Activated CD4-positive, alpha-beta T cell treated with anti-CD3 and anti-CD28 coated beads for 36 hours (primary cell): ENCODE results near the gene MTHFSD. TPM values are rescaled to one million over a fixed set of nuclear protein-coding genes. Genes with fewer than 3 reads are reported as not detected.

Experiments
- ATAC-seq: fragments of 200-7000 bp; cut with Tn5 transposase; one replicate; pipeline ENCODE4 v1.10.0; 2021; ENCODE audit warnings: mild to moderate bottlenecking, moderate library complexity
- CTCF ChIA-PET: fragments of 350-600 bp; sonication (Branson Sonifier 250); formaldehyde crosslinking; loops from one replicate; lab custom pipeline; 2021; ENCODE audit warnings: antibody characterized with exemption; lab: Charles Lee
- POLR2A ChIA-PET: fragments of 350-600 bp; sonication (Branson Sonifier 250); formaldehyde crosslinking; loops from one replicate; lab custom pipeline; 2021; ENCODE audit warnings: antibody characterized with exemption, inconsistent platforms; lab: Charles Lee
- DNase-seq: peaks from one replicate; pipeline ENCODE4 v3.0.0-alpha.2; 2020
- H3K27ac Mint-ChIP-seq: one replicate; pipeline ENCODE4 v1.8.0; 2021; ENCODE audit warnings: mixed read lengths
- H3K27me3 Mint-ChIP-seq: one replicate; pipeline ENCODE4 v1.8.0; 2021; ENCODE audit warnings: mixed read lengths
- H3K36me3 Mint-ChIP-seq: one replicate; pipeline ENCODE4 v1.8.0; 2021; ENCODE audit warnings: low read depth, mixed read lengths
- H3K4me1 Mint-ChIP-seq: one replicate; pipeline ENCODE4 v1.8.0; 2021; ENCODE audit warnings: mixed read lengths
- H3K4me3 Mint-ChIP-seq: one replicate; pipeline ENCODE4 v1.8.0; 2021; ENCODE audit warnings: mild to moderate bottlenecking, moderate library complexity, mixed read lengths
- H3K9me3 Mint-ChIP-seq: one replicate; pipeline ENCODE4 v1.8.0; 2021; ENCODE audit warnings: low read depth, mixed read lengths
- intact Hi-C, 2 experiments: fragments of 100-400 bp; cut with DNase I in 1 of 2; cut with micrococcal nuclease in 1 of 2; formaldehyde crosslinking; loops; one replicate each; pipeline versions ENCODE4 v1.14.2 to v1.15.1; 2022 to 2024; cut with DNase I, micrococcal nuclease
- total RNA-seq, 2 experiments: library from RNA; stranded (reverse); gene quantifications; one replicate each; pipeline ENCODE4 v1.2.3, GENCODE V29; 2021

MTHFSD gene
- total RNA-seq, 2 experiments from 2014 or later: 21.2 to 22.1 TPM

GRCh38 chr16:86494565-86495356 is 60.3 kb downstream of the MTHFSD start:
- H3K27ac Mint-ChIP-seq: no peak overlapping the region
- no peak overlapping the region for H3K4me3 Mint-ChIP-seq
- ATAC-seq: no peak
- ChIA-PET CTCF (interaction anchor here (0.6 kb wide), 1 partner anchor 33 kb away, joined by 3 read pairs; no protein-coding TSS in a partner anchor), POLR2A (no interaction called here)
- H3K27me3 Mint-ChIP-seq: peaks cover 68% of the 10 kb centered on the region
- no peaks in the 10 kb centered on the region for H3K9me3 Mint-ChIP-seq
- peaks cover 5% of the 10 kb centered on the region for H3K4me1 Mint-ChIP-seq
- intact Hi-C loops: loop anchor here in 1 of 2 experiments (5.0 kb wide), 1 partner anchor 207 kb away; no protein-coding TSS in a partner anchor
- no peak for DNase-seq
- H3K36me3 Mint-ChIP-seq: no peaks in the 10 kb centered on the region

GRCh38 chr16:86494039-86494564 is 60.9 kb downstream of the MTHFSD start:
- intact Hi-C loops: no loop called here
- Mint-ChIP-seq H3K4me1 (peaks cover 5% of the 10 kb centered on the region), H3K27ac (no peak overlapping the region), H3K4me3 (no peak overlapping the region), H3K9me3 (no peaks in the 10 kb centered on the region), H3K27me3 (peaks cover 66% of the 10 kb centered on the region), H3K36me3 (no peaks in the 10 kb centered on the region)
- ATAC-seq (no peak), DNase-seq (no peak)
- ChIA-PET POLR2A (no interaction called here), CTCF (interaction anchor here (1.1 kb wide), 1 partner anchor 385 kb away, joined by 3 read pairs; no protein-coding TSS in a partner anchor)

- H3K27ac Mint-ChIP-seq: no peak overlapping the region
- H3K4me3 Mint-ChIP-seq: no peak overlapping the region
- H3K27me3 Mint-ChIP-seq: peaks cover 64% of the 10 kb centered on the region
- no peaks in the 10 kb centered on the region for H3K9me3 Mint-ChIP-seq
- H3K4me1 Mint-ChIP-seq: peaks cover 5% of the 10 kb centered on the region
- ATAC-seq: no peak
- H3K36me3 Mint-ChIP-seq: no peaks in the 10 kb centered on the region
- ChIA-PET CTCF (interaction anchor here (0.6 to 1.1 kb wide), 2 partner anchors 386 to 534 kb away, joined by 3 read pairs; no protein-coding TSS in a partner anchor), POLR2A (interaction anchor here (0.6 kb wide), 1 partner anchor 10 kb away, joined by 4 read pairs; no protein-coding TSS in a partner anchor)
- DNase-seq: no peak
- intact Hi-C loops: loop anchor here in 1 of 2 experiments (2.0 kb wide), 1 partner anchor 14 kb away; no protein-coding TSS in a partner anchor
Observed at GRCh38 chr16:86492961-86493629, 61.9 kb downstream of the MTHFSD start.

- peaks cover 64% of the 10 kb centered on the region for H3K27me3 Mint-ChIP-seq
- ATAC-seq: no peak
- POLR2A ChIA-PET: interaction anchor here (0.6 kb wide), 1 partner anchor 9 kb away, joined by 4 read pairs; no protein-coding TSS in a partner anchor
Observed at GRCh38 chr16:86492267-86492960, 62.6 kb downstream of the MTHFSD start.

GRCh38 chr16:86491640-86492023 is 63.4 kb downstream of the MTHFSD start:
- Mint-ChIP-seq H3K4me1 (peaks cover 5% of the 10 kb centered on the region), H3K9me3 (no peaks in the 10 kb centered on the region), H3K36me3 (no peaks in the 10 kb centered on the region), H3K27ac (no peak overlapping the region), H3K4me3 (no peak overlapping the region), H3K27me3 (peaks cover 61% of the 10 kb centered on the region)
- intact Hi-C loops: loop anchor here in 1 of 2 experiments (2.0 kb wide), 1 partner anchor 15 kb away; no protein-coding TSS in a partner anchor
- ATAC-seq (no peak), DNase-seq (no peak)
- ChIA-PET CTCF (no interaction called here), POLR2A (no interaction called here)

More at GRCh38 chr16:86492267-86492960, 62.6 kb downstream of the MTHFSD start:
- no peak for DNase-seq
- intact Hi-C loops: loop anchor here in 1 of 2 experiments (2.0 kb wide), 1 partner anchor 14 kb away; no protein-coding TSS in a partner anchor
- H3K27ac Mint-ChIP-seq: no peak overlapping the region
- H3K4me3 Mint-ChIP-seq: no peak overlapping the region
- peaks cover 5% of the 10 kb centered on the region for H3K4me1 Mint-ChIP-seq
- no peaks in the 10 kb centered on the region for H3K9me3 Mint-ChIP-seq
- CTCF ChIA-PET: interaction anchor here (0.6 kb wide), 1 partner anchor 535 kb away, joined by 3 read pairs; no protein-coding TSS in a partner anchor
- H3K36me3 Mint-ChIP-seq: no peaks in the 10 kb centered on the region

GRCh38 chr16:86490859-86491639 is 64.0 kb downstream of the MTHFSD start:
- Mint-ChIP-seq H3K36me3 (no peaks in the 10 kb centered on the region), H3K4me3 (no peak overlapping the region), H3K27ac (no peak overlapping the region), H3K4me1 (peaks cover 5% of the 10 kb centered on the region), H3K27me3 (peaks cover 59% of the 10 kb centered on the region), H3K9me3 (no peaks in the 10 kb centered on the region)
- ChIA-PET CTCF (no interaction called here), POLR2A (no interaction called here)
- ATAC-seq (no peak), DNase-seq (no peak)
- intact Hi-C loops: no loop called here

GRCh38 chr16:86485746-86486145 is 69.3 kb downstream of the MTHFSD start:
- H3K27ac Mint-ChIP-seq: no peak overlapping the region
- intact Hi-C loops: no loop called here
- ChIA-PET POLR2A (no interaction called here), CTCF (no interaction called here)
- peaks cover 22% of the 10 kb centered on the region for H3K27me3 Mint-ChIP-seq
- peaks cover 5% of the 10 kb centered on the region for H3K9me3 Mint-ChIP-seq
- no peak for ATAC-seq
- no peaks in the 10 kb centered on the region for H3K4me1 Mint-ChIP-seq
- DNase-seq: no peak
- H3K36me3 Mint-ChIP-seq: no peaks in the 10 kb centered on the region
- no peak overlapping the region for H3K4me3 Mint-ChIP-seq

- ChIA-PET POLR2A (no interaction called here), CTCF (interaction anchor here (0.6 kb wide), 1 partner anchor 28 kb away, joined by 3 read pairs; no protein-coding TSS in a partner anchor)
- H3K4me3 Mint-ChIP-seq: no peak overlapping the region
- intact Hi-C loops: no loop called here
- DNase-seq (no peak), ATAC-seq (no peak)
- H3K4me1 Mint-ChIP-seq: no peaks in the 10 kb centered on the region
- peaks cover 5% of the 10 kb centered on the region for H3K9me3 Mint-ChIP-seq
- H3K27ac Mint-ChIP-seq: no peak overlapping the region
- H3K27me3 Mint-ChIP-seq: peaks cover 17% of the 10 kb centered on the region
- H3K36me3 Mint-ChIP-seq: no peaks in the 10 kb centered on the region
Observed at GRCh38 chr16:86484240-86484639, 70.8 kb downstream of the MTHFSD start.

- ChIA-PET POLR2A (no interaction called here), CTCF (no interaction called here)
- H3K36me3 Mint-ChIP-seq: no peaks in the 10 kb centered on the region
- ATAC-seq: no peak
- DNase-seq: no peak
- H3K27ac Mint-ChIP-seq: no peak overlapping the region
- H3K4me3 Mint-ChIP-seq: no peak overlapping the region
- no peaks in the 10 kb centered on the region for H3K4me1 Mint-ChIP-seq
- peaks cover 19% of the 10 kb centered on the region for H3K27me3 Mint-ChIP-seq
- H3K9me3 Mint-ChIP-seq: peaks cover 5% of the 10 kb centered on the region
- intact Hi-C loops: no loop called here
Observed at GRCh38 chr16:86481607-86482006, 73.4 kb downstream of the MTHFSD start.

GRCh38 chr16:86480444-86480843 is 74.6 kb downstream of the MTHFSD start:
- Mint-ChIP-seq H3K4me3 (no peak overlapping the region), H3K36me3 (no peaks in the 10 kb centered on the region)

More at GRCh38 chr16:86480444-86480843, 74.6 kb downstream of the MTHFSD start:
- peaks cover 16% of the 10 kb centered on the region for H3K27me3 Mint-ChIP-seq
- POLR2A ChIA-PET: no interaction called here
- peaks cover 5% of the 10 kb centered on the region for H3K9me3 Mint-ChIP-seq
- no peaks in the 10 kb centered on the region for H3K4me1 Mint-ChIP-seq
- CTCF ChIA-PET: no interaction called here
- no peak overlapping the region for H3K27ac Mint-ChIP-seq
- ATAC-seq (no peak), DNase-seq (no peak)
- intact Hi-C loops: no loop called here
